HG03460 (cell line): Measurements from ENCODE around the gene WDR46.

Experiments
- ATAC-seq: cut with Tn5 transposase; IDR thresholded peaks from one replicate; pipeline ENCODE4 v1.9.1; 2021; ENCODE audit not compliant: unreplicated experiment

The WDR46 gene

GRCh38 chr6:33288921-33289783 is at the start of gene WDR46, which contains the start of gene PFDN6:
Gene WDR46, minus strand, starts transcription at chr6:33289239. Its CDS starts 69 bp downstream, at chr6:33289170.
Gene PFDN6, plus strand, starts transcription at chr6:33289601. Its CDS starts 256 bp downstream, at chr6:33289857.
- peak; percentile 82 for ATAC-seq

GRCh38 chr6:33336495-33336894 is 47.5 kb upstream of the WDR46 start:
- no peak for ATAC-seq

GRCh38 chr6:33335916-33336315 is 46.9 kb upstream of the WDR46 start:
- ATAC-seq = no peak

GRCh38 chr6:33333666-33334065 is 44.6 kb upstream of the WDR46 start:
- ATAC-seq = no peak

- no peak for ATAC-seq
Observed at GRCh38 chr6:33330736-33331135, 41.7 kb upstream of the WDR46 start.

GRCh38 chr6:33329058-33329457 is 40.0 kb upstream of the WDR46 start:
- ATAC-seq = no peak

GRCh38 chr6:33324125-33324524 is 35.1 kb upstream of the WDR46 start:
- ATAC-seq = no peak

- peak; percentile 19 for ATAC-seq
Observed at GRCh38 chr6:33323623-33323948, 34.5 kb upstream of the WDR46 start.

GRCh38 chr6:33321227-33321626 is 32.2 kb upstream of the WDR46 start:
- ATAC-seq = no peak

GRCh38 chr6:33320315-33321181 is 31.5 kb upstream of the WDR46 start:
- ATAC-seq = no peak

- ATAC-seq = no peak
Observed at GRCh38 chr6:33319939-33320314, 30.9 kb upstream of the WDR46 start.

GRCh38 chr6:33318426-33319073 is 29.5 kb upstream of the WDR46 start:
- no peak for ATAC-seq

- peak; percentile 43 for ATAC-seq
Observed at GRCh38 chr6:33317669-33318425, 28.8 kb upstream of the WDR46 start, which contains the start of gene ZBTB22. Gene ZBTB22, minus strand, starts transcription at chr6:33317744. Its CDS starts 828 bp downstream, at chr6:33316916.

- ATAC-seq = no peak
Observed at GRCh38 chr6:33317419-33317668, 28.3 kb upstream of the WDR46 start.

GRCh38 chr6:33316603-33317418 is 27.8 kb upstream of the WDR46 start:
- ATAC-seq = no peak

GRCh38 chr6:33315793-33316602 is 27.0 kb upstream of the WDR46 start:
- ATAC-seq = no peak

GRCh38 chr6:33314943-33315792 is 26.1 kb upstream of the WDR46 start:
- no peak for ATAC-seq

GRCh38 chr6:33314515-33314942 is 25.5 kb upstream of the WDR46 start:
- ATAC-seq = no peak
